ENCODE results near the gene AOAH. TPM values are rescaled to one million over a fixed set of nuclear protein-coding genes. Genes with fewer than 3 reads are reported as not detected.

The AOAH gene
- total RNA-seq, 2 donors from 2014 or later = 0.70 to 1.6 TPM

DNA sequence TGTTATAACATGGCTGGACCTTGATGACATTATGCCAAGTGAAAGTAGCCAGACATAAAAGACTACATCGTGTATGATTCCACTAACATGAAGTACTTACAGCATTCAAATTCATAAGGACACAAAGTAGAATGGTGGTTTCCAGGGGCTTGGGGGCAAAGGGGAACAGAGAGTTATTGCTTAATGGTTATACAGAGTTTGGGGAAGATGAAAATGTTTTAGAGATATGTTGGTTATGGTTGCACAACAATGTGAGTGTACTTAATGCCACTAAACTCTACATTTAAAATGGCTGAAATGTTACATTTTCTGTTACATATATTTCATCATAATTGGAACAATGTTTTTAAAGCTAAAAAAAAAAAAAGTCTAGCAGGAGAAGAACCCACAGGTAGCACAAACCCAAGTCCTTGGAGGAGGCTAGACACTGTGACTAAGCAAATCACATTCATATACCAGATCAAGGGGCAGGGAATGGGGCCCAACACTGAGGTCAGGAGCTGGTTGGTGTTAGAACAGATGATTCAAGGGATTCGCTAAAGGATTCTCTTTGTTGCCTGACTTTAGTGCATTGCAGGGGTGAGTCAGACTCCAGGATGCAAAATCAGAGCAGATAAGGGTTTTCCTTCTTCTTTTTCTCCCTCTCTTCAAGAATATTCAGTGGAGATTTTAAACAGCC is 25.1 kb upstream of the AOAH start:
- H3K27ac ChIP-seq (ENCODE audit: low read depth, low read length) = no peak overlapping the region
- no peak for TF ChIP-seq CTCF (conservative IDR thresholded peaks at IDR 0.05)

DNA sequence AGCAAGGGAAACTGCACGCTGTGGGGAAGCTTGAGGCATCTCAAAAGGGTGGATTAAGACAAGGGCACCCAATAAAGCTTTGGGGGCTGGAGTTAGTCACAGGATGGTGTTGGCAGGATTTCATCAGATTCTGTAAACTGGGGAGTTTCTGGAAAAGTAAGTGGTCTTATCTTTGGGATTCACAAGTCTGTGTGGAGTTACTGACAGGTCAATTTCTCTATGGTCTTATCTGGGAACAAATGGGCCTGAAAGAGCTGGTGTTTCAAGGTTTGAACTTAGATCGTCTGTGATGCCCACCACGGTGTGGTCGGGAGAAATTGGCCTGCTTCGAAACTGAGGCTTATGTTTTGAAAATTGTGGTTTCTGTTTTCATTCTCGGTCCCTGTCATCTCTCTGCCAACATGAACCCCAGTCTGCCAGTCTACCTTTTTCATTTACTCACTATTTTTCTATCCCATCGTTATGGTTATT is 23.8 kb upstream of the AOAH start:
- Mint-ChIP-seq H3K4me1 (peaks cover 14% of the 10 kb centered on the region), H3K36me3 (ENCODE audit: low read depth) (no peaks in the 10 kb centered on the region), H3K27ac (no peak overlapping the region), H3K27me3 (ENCODE audit: insufficient read depth) (peaks cover 3% of the 10 kb centered on the region), H3K9me3 (no peaks in the 10 kb centered on the region), H3K4me3 (no peak overlapping the region)
- Histone ChIP-seq H3K4me1 (ENCODE audit: control insufficient read depth, insufficient read depth, low read length) (peaks cover 2% of the 10 kb centered on the region), H3K27ac (ENCODE audit: low read depth, low read length) (no peak overlapping the region), H3K9me3 (ENCODE audit: control insufficient read depth, low read length) (peaks cover 6% of the 10 kb centered on the region), H3K36me3 (ENCODE audit: control insufficient read depth, insufficient read depth, low read length) (no peaks in the 10 kb centered on the region), H3K9ac (ENCODE audit: extremely low read depth, low read length, poor library complexity, severe bottlenecking) (no peak overlapping the region), H3K4me3 (ENCODE audit: low read length) (no peak overlapping the region), H3K27me3 (ENCODE audit: control insufficient read depth, insufficient read depth, low read length, poor library complexity, severe bottlenecking) (no peaks in the 10 kb centered on the region)
- DNase-seq = no peak
- WGBS, 2 experiments (ENCODE audit: insufficient coverage in 1 of 2, insufficient read length in 1 of 2) = 92 to 97% methylated on average over 5 to 7 of the region's 7 CpGs
- no peak for TF ChIP-seq CTCF (conservative IDR thresholded peaks at IDR 0.05)

More for the DNA sequence above, 25.1 kb upstream of the AOAH start:
- no peak overlapping the region for H3K4me3 Mint-ChIP-seq
- no peaks in the 10 kb centered on the region for H3K9me3 Mint-ChIP-seq
- peaks cover 14% of the 10 kb centered on the region for H3K4me1 Mint-ChIP-seq
- H3K27me3 ChIP-seq (ENCODE audit: control insufficient read depth, insufficient read depth, low read length, poor library complexity, severe bottlenecking) = no peaks in the 10 kb centered on the region
- no peak for DNase-seq
- no peaks in the 10 kb centered on the region for H3K36me3 Mint-ChIP-seq (ENCODE audit: low read depth)
- peaks cover 2% of the 10 kb centered on the region for H3K4me1 ChIP-seq (ENCODE audit: control insufficient read depth, insufficient read depth, low read length)
- H3K27ac Mint-ChIP-seq = no peak overlapping the region
- H3K27me3 Mint-ChIP-seq (ENCODE audit: insufficient read depth) = peaks cover 3% of the 10 kb centered on the region
- WGBS, 2 experiments (ENCODE audit: insufficient coverage in 1 of 2, insufficient read length in 1 of 2) = 92 to 100% methylated on average over 1 to 2 of the region's 2 CpGs
- no peak overlapping the region for H3K4me3 ChIP-seq (ENCODE audit: low read length)
- H3K9ac ChIP-seq (ENCODE audit: extremely low read depth, low read length, poor library complexity, severe bottlenecking) = no peak overlapping the region
- H3K9me3 ChIP-seq (ENCODE audit: control insufficient read depth, low read length) = no peaks in the 10 kb centered on the region
- H3K36me3 ChIP-seq (ENCODE audit: control insufficient read depth, insufficient read depth, low read length) = no peaks in the 10 kb centered on the region

DNA sequence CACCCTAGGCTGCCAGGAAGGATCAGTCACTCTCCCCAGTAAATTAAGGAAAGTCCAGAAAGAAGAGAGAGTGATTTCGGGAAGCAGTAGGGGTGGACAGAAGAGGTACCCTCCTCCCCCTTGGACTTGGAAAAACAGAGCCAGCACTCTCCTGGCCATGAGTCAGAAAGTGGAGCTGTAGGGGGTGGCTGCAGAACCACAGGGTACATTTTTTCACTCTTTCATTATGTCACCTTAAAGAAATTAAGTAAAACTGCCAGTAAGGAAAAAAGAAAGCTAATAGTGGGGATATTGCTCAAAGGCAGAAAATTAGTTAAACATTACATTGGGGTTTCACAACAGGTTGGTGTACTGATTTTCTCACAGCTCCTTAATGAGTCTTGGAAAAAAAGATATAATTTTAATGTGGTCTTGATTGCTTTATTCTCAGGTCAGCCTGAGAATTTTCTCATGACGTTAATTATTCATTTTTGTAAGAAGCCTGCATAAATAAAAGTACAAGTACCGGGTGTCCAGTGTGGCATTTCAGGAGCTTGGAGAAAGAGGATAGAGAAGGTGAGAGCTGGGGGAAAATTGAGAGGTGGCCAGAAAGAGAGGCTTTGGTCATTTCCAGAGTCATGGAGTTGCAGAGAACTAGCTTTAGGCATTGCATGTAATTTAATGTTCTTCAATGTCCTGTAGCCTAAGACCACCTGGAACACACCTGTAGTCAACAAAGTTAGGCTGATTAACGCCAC is 23.2 kb upstream of the AOAH start:
- Histone ChIP-seq H3K27me3 (ENCODE audit: control insufficient read depth, insufficient read depth, low read length, poor library complexity, severe bottlenecking) (no peaks in the 10 kb centered on the region), H3K27ac (ENCODE audit: low read depth, low read length) (no peak overlapping the region), H3K4me3 (ENCODE audit: low read length) (no peak overlapping the region), H3K9me3 (ENCODE audit: control insufficient read depth, low read length) (peaks cover 6% of the 10 kb centered on the region), H3K36me3 (ENCODE audit: control insufficient read depth, insufficient read depth, low read length) (no peaks in the 10 kb centered on the region), H3K9ac (ENCODE audit: extremely low read depth, low read length, poor library complexity, severe bottlenecking) (no peak overlapping the region), H3K4me1 (ENCODE audit: control insufficient read depth, insufficient read depth, low read length) (peaks cover 2% of the 10 kb centered on the region)
- Mint-ChIP-seq H3K4me1 (peaks cover 14% of the 10 kb centered on the region), H3K27me3 (ENCODE audit: insufficient read depth) (peaks cover 3% of the 10 kb centered on the region), H3K9me3 (no peaks in the 10 kb centered on the region), H3K27ac (no peak overlapping the region), H3K36me3 (ENCODE audit: low read depth) (no peaks in the 10 kb centered on the region), H3K4me3 (no peak overlapping the region)
- TF ChIP-seq CTCF (conservative IDR thresholded peaks at IDR 0.05) = no peak
- no peak for DNase-seq
- WGBS, 2 experiments (ENCODE audit: insufficient coverage in 1 of 2, insufficient read length in 1 of 2) = 82 to 90% methylated on average over 3 to 4 of the region's 4 CpGs

All from endodermal cell (in vitro differentiated cells).